Measurements from ENCODE around the gene NOC4L. TPM values are rescaled to one million over a fixed set of nuclear protein-coding genes. Genes with fewer than 3 reads are reported as not detected.

The NOC4L gene
- total RNA-seq, 1 donor from 2014 or later: 36.4 TPM

DNA sequence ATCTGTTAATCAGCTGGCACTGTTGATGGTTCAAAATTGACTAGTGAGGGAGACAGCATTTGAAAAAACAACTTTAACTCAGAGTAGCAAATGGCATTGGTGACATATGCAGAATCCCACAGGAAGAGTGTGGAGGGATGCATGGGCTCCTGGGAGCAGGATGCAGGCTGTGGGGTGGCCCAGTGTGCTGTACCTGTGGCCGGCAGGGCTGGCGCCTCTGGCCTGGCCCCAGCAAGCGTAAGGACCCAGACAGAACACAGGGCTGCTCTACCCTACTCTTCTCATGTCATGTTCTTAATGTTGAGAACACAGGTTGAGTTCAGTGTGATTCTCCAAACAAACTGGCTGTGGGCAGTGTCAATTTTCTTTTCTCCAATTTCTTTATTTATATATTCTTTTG lies 33.6 kb upstream of the NOC4L start:
- no peak for DNase-seq (ENCODE audit: low read depth, low spot score)
- H3K27ac Mint-ChIP-seq (ENCODE audit: unreplicated experiment): no peak overlapping the region
- H3K4me3 Mint-ChIP-seq: no peak overlapping the region
- H3K36me3 Mint-ChIP-seq (ENCODE audit: low read depth): peaks cover 4% of the 10 kb centered on the region
- H3K9me3 Mint-ChIP-seq: no peaks in the 10 kb centered on the region
- peaks cover 8% of the 10 kb centered on the region for H3K4me1 Mint-ChIP-seq
- no peaks in the 10 kb centered on the region for H3K27me3 Mint-ChIP-seq (ENCODE audit: low read depth)
- TF ChIP-seq, protein P1, sequence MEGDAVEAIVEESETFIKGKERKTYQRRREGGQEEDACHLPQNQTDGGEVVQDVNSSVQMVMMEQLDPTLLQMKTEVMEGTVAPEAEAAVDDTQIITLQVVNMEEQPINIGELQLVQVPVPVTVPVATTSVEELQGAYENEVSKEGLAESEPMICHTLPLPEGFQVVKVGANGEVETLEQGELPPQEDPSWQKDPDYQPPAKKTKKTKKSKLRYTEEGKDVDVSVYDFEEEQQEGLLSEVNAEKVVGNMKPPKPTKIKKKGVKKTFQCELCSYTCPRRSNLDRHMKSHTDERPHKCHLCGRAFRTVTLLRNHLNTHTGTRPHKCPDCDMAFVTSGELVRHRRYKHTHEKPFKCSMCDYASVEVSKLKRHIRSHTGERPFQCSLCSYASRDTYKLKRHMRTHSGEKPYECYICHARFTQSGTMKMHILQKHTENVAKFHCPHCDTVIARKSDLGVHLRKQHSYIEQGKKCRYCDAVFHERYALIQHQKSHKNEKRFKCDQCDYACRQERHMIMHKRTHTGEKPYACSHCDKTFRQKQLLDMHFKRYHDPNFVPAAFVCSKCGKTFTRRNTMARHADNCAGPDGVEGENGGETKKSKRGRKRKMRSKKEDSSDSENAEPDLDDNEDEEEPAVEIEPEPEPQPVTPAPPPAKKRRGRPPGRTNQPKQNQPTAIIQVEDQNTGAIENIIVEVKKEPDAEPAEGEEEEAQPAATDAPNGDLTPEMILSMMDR (conservative IDR thresholded peaks at IDR 0.05): no peak

DNA sequence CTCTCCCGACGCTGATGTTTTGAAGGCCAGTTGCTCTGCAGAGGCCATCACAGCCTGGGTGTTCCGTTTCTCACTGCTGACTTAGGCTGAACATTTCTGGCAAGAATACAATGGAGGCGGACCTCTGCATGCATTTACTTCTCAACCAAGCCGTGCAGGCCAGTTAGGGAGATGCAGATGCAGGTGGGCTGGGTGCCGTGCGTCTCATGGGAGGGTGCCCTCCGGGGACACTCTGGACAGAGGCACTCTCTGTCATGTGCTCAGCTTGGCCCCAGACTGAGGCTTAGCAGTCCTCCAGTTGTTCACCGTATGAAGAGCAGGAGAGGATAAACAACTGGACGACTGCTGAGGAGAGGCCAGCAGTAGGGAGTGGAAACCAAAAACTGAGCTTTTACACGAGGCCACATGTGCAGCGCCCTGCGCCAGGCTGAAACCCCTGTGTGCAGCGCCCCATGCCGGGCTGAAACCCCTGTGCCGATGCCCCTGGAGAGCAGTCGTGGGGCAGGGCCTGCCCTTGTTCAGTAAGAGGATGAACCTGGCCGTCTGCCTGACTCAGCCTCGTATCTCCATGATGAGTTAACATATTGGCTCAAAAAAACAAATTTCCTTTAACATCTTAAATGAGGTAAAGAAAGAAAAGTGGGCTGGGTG lies 32.5 kb upstream of the NOC4L start:
- no peak for DNase-seq (ENCODE audit: low read depth, low spot score)
- no peaks in the 10 kb centered on the region for H3K9me3 Mint-ChIP-seq
- peaks cover 8% of the 10 kb centered on the region for H3K4me1 Mint-ChIP-seq
- H3K36me3 Mint-ChIP-seq (ENCODE audit: low read depth): peaks cover 7% of the 10 kb centered on the region
- no peak overlapping the region for H3K27ac Mint-ChIP-seq (ENCODE audit: unreplicated experiment)
- H3K27me3 Mint-ChIP-seq (ENCODE audit: low read depth): no peaks in the 10 kb centered on the region
- TF ChIP-seq, protein P1 (conservative IDR thresholded peaks at IDR 0.05): no peak
- no peak overlapping the region for H3K4me3 Mint-ChIP-seq

DNA sequence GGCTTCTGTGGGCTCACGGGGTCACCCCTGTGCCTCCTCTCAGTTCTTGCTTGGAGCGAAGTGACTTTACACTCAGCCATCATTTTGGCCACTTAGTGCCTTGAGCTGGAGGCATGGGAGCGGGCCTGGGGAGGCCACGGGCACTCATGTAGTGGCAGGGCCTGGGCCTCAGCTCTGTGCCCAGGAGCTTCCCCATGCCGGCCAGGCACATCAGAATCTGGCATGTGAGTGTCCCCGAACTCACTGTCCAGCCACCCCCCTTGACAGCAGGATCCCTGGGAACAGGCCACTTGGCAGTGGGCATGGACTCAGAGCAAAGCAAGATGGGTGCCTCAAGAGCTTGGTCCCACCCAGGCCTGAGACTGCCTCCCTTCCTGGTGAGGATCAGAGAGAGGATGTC lies 29.6 kb upstream of the NOC4L start:
- H3K27ac Mint-ChIP-seq (ENCODE audit: unreplicated experiment): no peak overlapping the region
- no peak for DNase-seq (ENCODE audit: low read depth, low spot score)
- H3K9me3 Mint-ChIP-seq: no peaks in the 10 kb centered on the region
- TF ChIP-seq, protein P1 (conservative IDR thresholded peaks at IDR 0.05): no peak
- no peak overlapping the region for H3K4me3 Mint-ChIP-seq
- peaks cover 5% of the 10 kb centered on the region for H3K36me3 Mint-ChIP-seq (ENCODE audit: low read depth)
- no peaks in the 10 kb centered on the region for H3K4me1 Mint-ChIP-seq
- no peaks in the 10 kb centered on the region for H3K27me3 Mint-ChIP-seq (ENCODE audit: low read depth)

DNA sequence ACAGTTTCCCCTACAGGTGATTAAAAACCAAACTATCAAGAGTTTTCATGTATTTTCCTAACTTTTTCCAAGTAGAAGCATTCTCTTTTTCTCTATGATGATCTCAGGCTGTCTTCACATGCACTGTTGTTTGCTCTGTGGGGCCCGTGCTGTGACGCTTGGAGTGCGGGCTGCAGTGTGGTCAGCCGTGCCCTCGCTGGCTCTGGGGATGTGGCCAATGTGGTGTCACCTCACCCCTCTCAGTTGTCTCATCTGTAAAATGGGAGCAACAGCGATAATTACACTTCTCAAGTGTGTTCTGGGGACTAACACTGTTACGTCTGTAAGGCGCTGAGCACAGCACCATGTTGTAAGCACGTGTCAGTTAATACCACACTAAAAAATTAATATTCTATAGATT lies 28.8 kb upstream of the NOC4L start:
- no peaks in the 10 kb centered on the region for H3K4me1 Mint-ChIP-seq
- no peak overlapping the region for H3K27ac Mint-ChIP-seq (ENCODE audit: unreplicated experiment)
- DNase-seq (ENCODE audit: low read depth, low spot score): no peak
- H3K9me3 Mint-ChIP-seq: no peaks in the 10 kb centered on the region
- no peaks in the 10 kb centered on the region for H3K27me3 Mint-ChIP-seq (ENCODE audit: low read depth)
- TF ChIP-seq, protein P1 (conservative IDR thresholded peaks at IDR 0.05): no peak
- peaks cover 5% of the 10 kb centered on the region for H3K36me3 Mint-ChIP-seq (ENCODE audit: low read depth)
- no peak overlapping the region for H3K4me3 Mint-ChIP-seq

DNA sequence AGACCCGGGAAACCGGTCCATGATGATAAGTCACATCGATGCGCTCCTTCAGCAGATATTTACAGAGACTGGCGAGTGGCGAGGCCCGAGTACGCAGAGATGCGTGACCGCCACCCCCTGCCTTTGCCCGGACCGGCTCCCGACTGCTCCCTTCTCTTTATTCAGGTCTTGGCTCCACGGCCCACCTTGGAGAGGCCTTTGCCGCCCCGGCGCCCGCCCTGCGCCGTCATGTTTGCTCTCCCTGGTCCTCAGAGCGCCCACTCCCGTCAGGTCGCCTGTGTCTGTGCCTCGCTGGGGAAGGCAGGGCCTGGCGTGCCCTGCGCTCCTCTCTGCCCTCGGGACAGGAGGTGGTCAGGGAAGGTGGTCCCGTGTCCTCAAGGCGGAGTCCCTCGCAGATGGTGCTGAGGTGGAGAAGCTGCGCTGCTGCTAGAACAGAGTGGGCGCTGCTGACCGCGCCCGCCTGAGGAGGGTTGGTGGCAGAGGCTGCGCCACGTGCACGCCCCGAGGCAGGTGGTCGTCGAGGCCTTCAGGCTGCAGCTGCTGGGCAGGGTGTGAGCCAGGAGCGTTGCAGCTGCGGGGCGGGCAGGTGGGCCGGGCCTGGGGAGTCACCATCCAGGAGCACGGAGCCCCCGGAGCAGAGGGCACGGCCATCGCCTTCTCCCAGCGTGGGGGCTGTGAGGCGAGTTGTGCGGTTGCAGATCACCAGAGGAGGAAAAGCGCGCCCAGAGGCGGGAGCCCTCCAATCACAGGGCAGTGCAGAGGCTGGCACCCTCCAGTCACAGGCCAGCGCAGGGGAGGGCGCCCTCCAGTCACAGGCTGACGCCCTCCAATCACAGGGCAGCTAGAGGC lies 27.3 kb upstream of the NOC4L start:
- no peak overlapping the region for H3K4me3 Mint-ChIP-seq
- no peaks in the 10 kb centered on the region for H3K27me3 Mint-ChIP-seq (ENCODE audit: low read depth)
- no peaks in the 10 kb centered on the region for H3K9me3 Mint-ChIP-seq
- H3K4me1 Mint-ChIP-seq: no peaks in the 10 kb centered on the region
- TF ChIP-seq, protein P1 (conservative IDR thresholded peaks at IDR 0.05): no peak
- peaks cover 5% of the 10 kb centered on the region for H3K36me3 Mint-ChIP-seq (ENCODE audit: low read depth)
- DNase-seq (ENCODE audit: low read depth, low spot score): no peak
- H3K27ac Mint-ChIP-seq (ENCODE audit: unreplicated experiment): no peak overlapping the region

All from neural crest cell (in vitro differentiated cells).